Activated naive CD8-positive, alpha-beta T cell treated with anti-CD3 and anti-CD28 coated beads for 36 hours (primary cell): ENCODE results near the gene OR2J2. TPM values are rescaled to one million over a fixed set of nuclear protein-coding genes. Genes with fewer than 3 reads are reported as not detected.
"Not testable (repeated sequence)": the region's sequence is repeated elsewhere in the genome, so short reads cannot be mapped to it uniquely, and the experiment has no call there.

Source experiments
- DNase-seq: peaks from one replicate; pipeline ENCODE4 v3.0.0; 2021
- H3K27ac Mint-ChIP-seq: one replicate; pipeline ENCODE4 v1.8.0; 2022; ENCODE audit warnings: mild to moderate bottlenecking, moderate library complexity, mixed read lengths
- H3K27me3 Mint-ChIP-seq: one replicate; pipeline ENCODE4 v1.8.0; 2022; ENCODE audit warnings: mild to moderate bottlenecking, mixed read lengths
- H3K36me3 Mint-ChIP-seq: one replicate; pipeline ENCODE4 v1.8.0; 2021; ENCODE audit warnings: mild to moderate bottlenecking, mixed read lengths
- H3K4me1 Mint-ChIP-seq: one replicate; pipeline ENCODE4 v1.8.0; 2021; ENCODE audit warnings: mixed read lengths
- H3K4me3 Mint-ChIP-seq: one replicate; pipeline ENCODE4 v1.8.0; 2022; ENCODE audit warnings: mild to moderate bottlenecking, moderate library complexity, mixed read lengths
- H3K9me3 Mint-ChIP-seq: one replicate; pipeline ENCODE4 v1.8.0; 2022; ENCODE audit warnings: mixed read lengths
- total RNA-seq, 2 experiments: library from RNA; stranded (reverse); gene quantifications; one replicate each; pipeline ENCODE4 v1.2.3, GENCODE V29; 2021

Gene OR2J2
- total RNA-seq, 2 experiments from 2014 or later: not detected

- H3K4me3 Mint-ChIP-seq, H3K36me3 Mint-ChIP-seq, H3K4me1 Mint-ChIP-seq, DNase-seq: not testable (repeated sequence)
- Mint-ChIP-seq H3K27ac (peak overlapping the region; percentile 26), H3K9me3 (peaks cover 21% of the 10 kb centered on the region), H3K27me3 (peaks cover 32% of the 10 kb centered on the region)
Observed at GRCh38 chr6:29188659-29189058, 18.0 kb downstream of the OR2J2 start.

- H3K9me3 Mint-ChIP-seq: no peaks in the 10 kb centered on the region
- H3K36me3 Mint-ChIP-seq: no peaks in the 10 kb centered on the region
- no peak for DNase-seq
- no peak overlapping the region for H3K27ac Mint-ChIP-seq
- peaks cover 4% of the 10 kb centered on the region for H3K27me3 Mint-ChIP-seq
- no peak overlapping the region for H3K4me3 Mint-ChIP-seq
- H3K4me1 Mint-ChIP-seq: no peaks in the 10 kb centered on the region
Observed at GRCh38 chr6:29200767-29201662, 30.3 kb downstream of the OR2J2 start.

- H3K4me1 Mint-ChIP-seq: no peaks in the 10 kb centered on the region
- no peak overlapping the region for H3K27ac Mint-ChIP-seq
- H3K36me3 Mint-ChIP-seq: no peaks in the 10 kb centered on the region
- no peak for DNase-seq
- no peak overlapping the region for H3K4me3 Mint-ChIP-seq
- no peaks in the 10 kb centered on the region for H3K9me3 Mint-ChIP-seq
- H3K27me3 Mint-ChIP-seq: peaks cover 7% of the 10 kb centered on the region
Observed at GRCh38 chr6:29201966-29202365, 31.3 kb downstream of the OR2J2 start.

- Mint-ChIP-seq H3K9me3 (no peaks in the 10 kb centered on the region), H3K4me3 (no peak overlapping the region), H3K27me3 (peaks cover 30% of the 10 kb centered on the region), H3K4me1 (no peaks in the 10 kb centered on the region), H3K27ac (no peak overlapping the region), H3K36me3 (no peaks in the 10 kb centered on the region)
- no peak for DNase-seq
Observed at GRCh38 chr6:29211488-29211887, 40.8 kb downstream of the OR2J2 start.

GRCh38 chr6:29216528-29216927, 45.8 kb downstream of the OR2J2 start:
- Mint-ChIP-seq H3K27me3 (peaks cover 32% of the 10 kb centered on the region), H3K4me3 (no peak overlapping the region), H3K4me1 (no peaks in the 10 kb centered on the region), H3K36me3 (no peaks in the 10 kb centered on the region), H3K9me3 (no peaks in the 10 kb centered on the region), H3K27ac (no peak overlapping the region)
- DNase-seq: no peak

GRCh38 chr6:29217242-29217641, 46.5 kb downstream of the OR2J2 start:
- H3K9me3 Mint-ChIP-seq, H3K4me3 Mint-ChIP-seq, H3K27ac Mint-ChIP-seq, DNase-seq, H3K4me1 Mint-ChIP-seq, H3K36me3 Mint-ChIP-seq: not testable (repeated sequence)
- H3K27me3 Mint-ChIP-seq: peaks cover 36% of the 10 kb centered on the region

- H3K27me3 Mint-ChIP-seq: peaks cover 34% of the 10 kb centered on the region
- H3K27ac Mint-ChIP-seq, H3K9me3 Mint-ChIP-seq, DNase-seq, H3K36me3 Mint-ChIP-seq, H3K4me3 Mint-ChIP-seq, H3K4me1 Mint-ChIP-seq: not testable (repeated sequence)
Observed at GRCh38 chr6:29218056-29218455, 47.3 kb downstream of the OR2J2 start.

Other genes starting within 250 kb of the OR2J2 start
- gene TRIM27, start 246.9 kb upstream of the OR2J2 start, total RNA-seq: 10 to 100 TPM; 51.5 to 52.3 TPM
- gene ZNF311, start 165.6 kb upstream of the OR2J2 start, total RNA-seq: 1 to 10 TPM; 1.0 TPM
- gene OR2W1, start 125.7 kb upstream of the OR2J2 start, total RNA-seq: not detected
- not detected for gene OR2B3, start 83.6 kb upstream of the OR2J2 start, total RNA-seq
- not detected for gene OR2J1, start 71.4 kb upstream of the OR2J2 start, total RNA-seq
- gene OR2J3, start 62.8 kb upstream of the OR2J2 start, total RNA-seq: not detected
- not detected for gene OR14J1, start 130.8 kb downstream of the OR2J2 start, total RNA-seq
- gene OR5V1, start 198.0 kb downstream of the OR2J2 start, total RNA-seq: not detected
- not detected for gene OR12D3, start 204.4 kb downstream of the OR2J2 start, total RNA-seq
- not detected for gene OR12D2, start 224.7 kb downstream of the OR2J2 start, total RNA-seq
- not detected for gene OR12D1, start 244.0 kb downstream of the OR2J2 start, total RNA-seq